HG02798 (cell line): ENCODE measurements around the gene KLHL26.
"Not testable (repeated sequence)": the region's sequence is repeated elsewhere in the genome, so short reads cannot be mapped to it uniquely, and the experiment has no call there.

ENCODE experiments used
- ATAC-seq: cut with Tn5 transposase; IDR thresholded peaks from one replicate; pipeline ENCODE4 v1.9.1; 2021; ENCODE audit warnings: mild to moderate bottlenecking; ENCODE audit not compliant: unreplicated experiment, poor library complexity

Gene KLHL26

DNA sequence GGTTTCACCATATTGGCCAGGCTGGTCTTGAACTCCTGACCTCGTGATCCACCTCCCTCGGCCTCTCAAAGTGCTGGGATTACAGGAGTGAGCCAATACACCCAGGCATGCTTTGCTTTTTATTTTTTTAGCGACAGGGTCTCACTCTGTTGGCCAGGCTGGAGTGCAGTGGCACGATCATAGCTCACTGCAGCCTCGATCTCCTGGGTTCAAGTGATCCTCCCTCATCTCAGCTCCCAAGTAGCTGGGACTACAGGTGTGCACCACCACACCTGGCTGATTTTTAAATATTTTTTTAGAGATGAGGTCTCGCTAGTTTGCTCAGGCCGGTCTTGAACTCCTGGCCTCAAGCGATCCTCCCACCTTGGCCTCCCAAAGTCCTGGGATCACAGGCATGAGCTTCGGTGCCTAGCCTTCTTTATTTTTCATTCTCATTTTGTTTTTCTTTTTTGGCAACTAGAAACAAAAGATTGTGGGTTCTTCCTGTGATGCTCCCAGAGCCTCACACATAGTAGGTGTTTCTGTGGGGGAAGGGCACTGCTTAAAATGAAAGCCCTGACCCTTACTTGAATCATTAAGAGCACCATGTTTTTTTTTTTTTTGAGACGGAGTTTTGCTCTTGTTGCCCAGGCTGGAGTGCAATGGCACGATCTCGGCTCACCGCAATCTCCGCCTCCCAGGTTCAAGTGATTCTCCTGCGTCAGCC lies 36.0 kb upstream of the KLHL26 start:
- ATAC-seq = not testable (repeated sequence)

DNA sequence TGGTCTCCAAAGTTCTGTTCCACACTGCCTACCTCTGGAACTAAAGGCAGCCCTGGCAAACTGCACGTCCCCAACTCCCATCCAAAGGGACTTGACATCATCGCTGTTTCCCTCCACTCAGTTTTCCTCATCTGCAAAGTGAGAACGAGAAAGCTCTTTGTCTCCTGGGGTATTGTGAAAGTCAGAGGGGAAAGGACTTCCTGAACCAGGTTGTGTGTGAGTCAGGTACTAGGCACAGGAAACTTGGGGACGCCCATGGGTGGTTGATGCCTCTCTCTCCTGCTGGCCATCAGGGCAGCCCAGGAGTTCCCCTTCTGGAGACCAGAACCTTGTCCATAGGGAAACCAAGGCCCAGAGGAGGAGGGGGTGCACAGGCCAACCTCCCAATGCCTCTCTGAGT lies 35.0 kb upstream of the KLHL26 start:
- no peak for ATAC-seq

DNA sequence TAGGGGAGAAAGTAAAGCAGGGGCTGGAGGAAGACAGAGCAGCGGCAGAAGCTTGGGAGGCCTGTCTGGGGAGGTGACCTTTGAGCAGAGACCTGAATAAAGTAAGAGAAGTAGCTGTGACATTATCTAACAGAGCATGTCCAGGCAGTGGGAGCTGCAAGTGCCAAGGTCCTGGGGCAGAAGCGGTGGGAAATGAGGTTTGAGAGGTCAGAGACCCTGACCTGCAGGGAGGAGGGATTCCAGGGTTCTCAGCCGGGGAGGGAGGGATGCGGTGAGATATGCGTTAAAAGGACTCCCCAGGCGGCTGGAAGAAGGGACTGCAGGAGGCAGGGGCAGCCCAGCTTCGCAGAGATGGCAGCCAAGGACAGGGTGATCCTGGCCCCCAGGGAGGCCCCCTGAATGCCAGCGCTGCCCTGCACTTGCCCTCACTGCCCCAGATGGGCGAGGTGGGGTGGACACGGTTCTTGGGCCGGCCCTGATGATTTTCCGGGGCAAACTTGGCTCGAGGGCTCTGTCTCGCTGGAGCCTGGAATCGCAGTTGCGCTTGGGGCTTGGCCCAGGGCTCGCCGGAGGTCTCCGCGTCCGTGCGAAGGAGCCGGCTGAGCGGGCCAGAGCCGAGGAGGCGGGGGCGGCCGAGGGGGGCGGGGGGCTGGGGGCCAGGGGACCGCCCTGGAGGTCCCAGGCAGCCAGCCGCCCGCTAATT lies 33.4 kb upstream of the KLHL26 start:
- no peak for ATAC-seq

- ATAC-seq = no peak
Measured at GRCh38 chr19:18603958-18604819, 32.6 kb upstream of the KLHL26 start.

- ATAC-seq = no peak
Measured at GRCh38 chr19:18604820-18605159, 32.0 kb upstream of the KLHL26 start.

GRCh38 chr19:18605196-18605545 lies 31.7 kb upstream of the KLHL26 start:
- ATAC-seq = no peak

- no peak for ATAC-seq
Measured at GRCh38 chr19:18605546-18606280, 31.1 kb upstream of the KLHL26 start.

DNA sequence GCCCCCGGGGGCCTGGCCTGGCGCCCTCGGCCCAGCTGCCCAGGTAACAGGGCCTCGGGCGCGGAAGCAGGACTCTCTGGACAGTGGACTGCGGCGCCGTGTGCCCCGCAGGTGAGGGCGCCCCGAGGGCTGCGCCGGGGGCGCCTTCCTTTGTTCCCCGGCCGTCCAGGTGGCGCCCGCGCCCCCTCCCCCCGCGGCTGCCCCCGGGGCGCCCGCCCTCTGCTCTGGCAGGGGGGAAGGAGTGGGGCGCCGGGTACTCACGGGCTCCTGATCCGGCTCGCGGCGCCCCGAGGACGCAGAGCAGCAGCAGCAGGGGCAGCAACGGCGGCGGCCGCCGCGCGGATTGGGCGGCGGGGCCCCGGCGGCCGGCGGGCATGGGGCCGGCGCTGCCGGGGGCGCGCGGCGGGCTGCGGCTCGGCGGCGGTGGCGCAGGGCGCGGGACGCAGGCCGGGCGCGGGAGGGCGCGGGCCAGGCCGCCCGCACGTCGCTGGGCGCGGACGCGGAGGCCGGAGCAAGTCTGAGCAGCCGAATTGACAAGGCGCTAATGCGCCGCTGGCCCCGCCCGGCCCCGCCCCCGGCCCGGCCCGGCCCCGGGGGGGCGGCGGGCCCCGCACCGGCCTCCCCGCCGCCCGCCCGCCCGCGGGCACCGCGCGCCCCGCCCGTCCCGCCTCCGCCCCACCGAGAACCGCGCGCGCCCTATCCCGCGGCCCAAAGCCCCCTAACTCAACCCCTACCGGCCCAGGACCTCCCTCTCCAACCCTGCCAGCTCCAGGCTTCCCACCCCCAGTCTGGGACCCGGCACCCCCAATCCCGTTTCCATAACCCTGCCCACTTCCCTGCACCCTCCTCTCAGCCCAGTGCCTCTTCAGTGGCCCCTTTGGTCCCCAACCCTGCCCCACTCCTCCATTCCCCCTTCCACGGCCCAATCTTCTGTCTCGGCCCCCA lies 30.3 kb upstream of the KLHL26 start, which contains the start of gene CRLF1:
Gene CRLF1, minus strand, starts transcription at position 519 of the 945 bp plus-strand sequence. Its CDS starts 143 bp downstream, at position 376.
- no peak for ATAC-seq

DNA sequence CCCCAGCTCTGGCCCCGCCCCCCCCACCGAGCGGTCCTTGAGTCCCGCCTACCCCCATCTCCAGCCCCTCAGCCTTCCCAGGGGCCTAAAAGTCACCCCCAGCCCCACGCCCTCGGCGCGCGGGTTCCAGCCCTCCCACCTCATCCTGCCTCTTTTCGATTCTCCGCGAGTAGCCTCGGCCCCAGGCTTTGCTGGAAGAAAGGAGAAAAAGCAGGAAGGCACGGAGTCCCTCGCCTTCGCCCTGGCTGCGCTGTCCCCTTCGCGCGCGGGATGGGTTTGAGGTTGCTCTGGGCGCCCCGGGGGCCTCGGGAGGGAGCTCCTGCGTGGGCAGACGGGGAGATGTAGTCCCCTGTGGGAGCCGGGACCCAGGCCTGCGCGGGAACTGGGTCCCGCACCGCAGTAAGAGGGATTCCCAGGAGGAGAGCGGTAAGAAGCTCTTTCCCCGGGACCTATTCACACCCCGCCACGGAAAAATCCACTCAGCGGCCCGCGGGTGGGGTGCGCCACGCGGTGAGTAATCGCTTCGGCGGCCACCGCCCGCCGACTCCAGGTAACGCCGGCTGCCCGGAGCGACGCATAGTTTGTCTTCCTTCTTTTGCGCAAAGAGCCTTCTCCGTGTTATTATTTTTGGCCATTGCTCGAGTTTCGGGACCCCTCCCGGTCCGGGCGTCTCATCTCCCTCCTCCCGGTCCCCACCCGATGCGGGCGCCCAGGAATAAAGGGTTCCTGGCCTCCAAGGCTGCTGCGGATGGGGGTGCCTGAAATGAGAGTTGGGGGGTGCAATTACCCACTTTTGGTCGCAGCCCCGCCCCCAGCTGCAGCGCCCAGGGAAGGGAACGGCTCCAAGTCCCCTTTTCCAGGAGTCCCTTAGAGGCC lies 29.4 kb upstream of the KLHL26 start:
- no peak for ATAC-seq

GRCh38 chr19:18608102-18608804 lies 28.6 kb upstream of the KLHL26 start:
- ATAC-seq = no peak

GRCh38 chr19:18608805-18609716 lies 27.8 kb upstream of the KLHL26 start:
- ATAC-seq = no peak

DNA sequence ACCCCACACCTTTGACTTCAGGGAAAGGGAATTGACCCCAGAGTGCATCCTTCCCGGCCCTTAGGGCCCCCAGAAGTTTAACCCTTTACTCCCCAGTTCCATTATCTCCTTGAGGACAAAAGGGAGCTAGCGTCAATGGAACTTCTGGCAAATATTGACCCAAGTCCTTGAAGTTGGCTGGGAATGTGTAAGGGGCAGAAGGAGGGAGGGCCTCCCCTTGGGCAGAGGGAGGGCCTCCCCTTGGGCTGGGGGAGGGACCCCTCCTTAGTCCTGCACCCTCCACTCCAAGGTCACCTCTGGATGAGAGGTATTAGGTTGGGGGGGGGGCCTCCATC lies 27.1 kb upstream of the KLHL26 start:
- no peak for ATAC-seq

DNA sequence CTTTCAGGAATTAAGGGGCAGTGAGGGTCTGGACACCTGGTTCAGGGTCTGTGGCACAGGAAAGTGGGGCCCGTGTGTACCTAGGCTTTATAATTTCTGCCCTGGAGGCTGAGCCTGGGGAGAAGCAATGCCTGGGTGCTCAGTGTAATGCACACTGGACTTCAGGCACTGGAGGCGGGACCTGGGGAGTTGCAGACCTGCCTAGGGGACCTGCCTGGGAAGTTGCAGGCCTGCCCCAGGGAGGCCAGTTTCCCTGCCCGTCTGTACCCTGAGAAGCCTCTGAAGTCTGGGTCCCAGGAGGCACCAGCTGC lies 26.6 kb upstream of the KLHL26 start:
- ATAC-seq = no peak

DNA sequence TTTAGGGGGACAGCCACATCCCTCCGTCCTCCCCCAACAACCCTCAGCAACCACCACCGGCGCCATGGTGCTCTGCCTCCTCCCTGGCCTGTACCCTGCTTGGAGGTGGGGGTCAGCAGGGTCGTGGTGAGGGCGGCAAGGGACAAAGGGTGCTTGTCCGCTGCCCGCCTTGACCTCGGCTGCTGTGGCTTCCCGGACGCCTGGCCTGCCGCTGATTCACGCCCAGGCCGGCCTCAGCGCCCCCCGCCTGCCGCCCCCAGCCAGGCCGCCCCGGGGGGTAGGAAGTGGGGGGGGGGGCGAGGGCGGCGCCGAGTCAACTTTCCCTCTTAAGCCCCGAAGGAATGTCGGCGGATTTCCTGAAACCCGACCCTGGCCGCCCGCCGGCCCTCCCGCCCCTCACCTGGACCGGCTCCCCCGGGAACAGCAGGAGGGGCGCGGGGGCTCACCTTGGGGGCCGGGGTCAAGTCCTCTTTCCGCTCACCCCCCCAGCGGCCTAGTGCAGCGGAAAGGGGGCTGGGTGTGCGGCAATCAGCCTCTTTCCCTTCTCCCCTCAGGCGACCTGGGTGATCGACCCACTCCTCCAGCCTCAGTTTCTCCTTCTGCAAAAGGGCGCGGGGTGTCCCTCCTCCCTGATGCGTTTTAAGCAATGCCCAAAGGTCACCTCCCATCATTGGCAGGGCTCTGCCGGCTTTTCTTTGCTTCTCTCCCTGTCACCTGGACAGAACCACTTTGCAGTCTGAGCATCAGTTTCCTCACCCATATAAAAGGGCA lies 26.1 kb upstream of the KLHL26 start:
- ATAC-seq = no peak

DNA sequence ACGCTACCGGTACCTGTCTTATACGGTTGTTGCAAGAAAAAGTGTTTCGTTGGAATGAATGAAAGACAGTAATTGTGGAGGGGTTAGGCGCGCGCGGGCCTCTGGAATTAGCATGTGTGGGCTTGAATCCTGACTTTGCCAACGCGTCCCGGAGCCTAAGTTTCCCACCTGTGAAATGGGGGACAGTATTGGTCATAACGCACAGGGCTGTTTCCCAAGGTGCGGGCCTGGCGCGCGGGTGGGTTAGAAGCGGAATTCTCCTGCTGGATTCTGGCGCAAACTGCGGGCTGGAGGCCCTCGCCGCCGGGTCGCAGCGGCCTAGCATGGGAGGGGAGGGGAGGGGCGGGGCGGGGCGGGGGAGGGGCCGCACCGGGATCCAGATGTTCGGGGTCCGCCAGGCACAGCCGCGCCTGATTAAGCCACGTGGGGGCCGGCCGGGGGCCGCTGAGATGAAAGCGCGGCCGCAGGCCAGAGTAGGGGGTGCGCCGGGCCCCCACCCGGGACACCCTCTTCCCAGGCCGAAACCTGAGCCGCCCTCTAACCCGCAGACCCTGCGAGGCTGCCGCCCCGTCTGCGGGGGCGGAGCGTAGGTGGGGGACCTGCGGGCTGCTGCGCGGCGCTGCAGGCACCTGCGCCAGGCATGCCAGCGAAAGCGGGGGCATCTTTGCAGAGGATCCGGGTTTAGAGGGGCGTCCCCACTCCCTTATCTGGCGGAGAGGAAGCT lies 25.3 kb upstream of the KLHL26 start:
- no peak for ATAC-seq
